Renal pelvis (tissue), 4 donors: Measurements from ENCODE around the gene OTOA. TPM values are rescaled to one million over a fixed set of nuclear protein-coding genes. Genes with fewer than 3 reads are reported as not detected.
"Not testable (repeated sequence)": the region's sequence is repeated elsewhere in the genome, so short reads cannot be mapped to it uniquely, and the experiment has no call there.

Source experiments
- DNase-seq: peaks from one replicate; pipeline ENCODE4 v3.0.0-alpha.2; 2013
- polyA plus RNA-seq, 3 donors: library from polyadenylated mRNA; unstranded; fragments of 120-200 nt; gene quantifications; one replicate each; pipeline ENCODE4 v1.2.1, GENCODE V29; 2013; ENCODE audit not compliant: insufficient read length in 3 of 3

OTOA gene
- polyA plus RNA-seq, 3 donors: 0.09 to 0.21 (median 0.14) TPM

- no peak for DNase-seq
Observed at GRCh38 chr16:21720533-21720932, 56.8 kb downstream of the OTOA start.

- DNase-seq: no peak
Observed at GRCh38 chr16:21722771-21723455, 59.1 kb downstream of the OTOA start.

- no peak for DNase-seq
Observed at GRCh38 chr16:21723532-21723931, 59.8 kb downstream of the OTOA start.

GRCh38 chr16:21727344-21727743, 63.6 kb downstream of the OTOA start:
- DNase-seq: no peak

GRCh38 chr16:21731233-21731632, 67.5 kb downstream of the OTOA start:
- not testable (repeated sequence) for DNase-seq

- DNase-seq: not testable (repeated sequence)
Observed at GRCh38 chr16:21740637-21741036, 76.9 kb downstream of the OTOA start.

- DNase-seq: not testable (repeated sequence)
Observed at GRCh38 chr16:21756192-21757079, 92.7 kb downstream of the OTOA start.

- not testable (repeated sequence) for DNase-seq
Observed at GRCh38 chr16:21757080-21757671, 93.4 kb downstream of the OTOA start.

GRCh38 chr16:21768280-21768679, 104.5 kb downstream of the OTOA start:
- not testable (repeated sequence) for DNase-seq

GRCh38 chr16:21768810-21769209, 105.0 kb downstream of the OTOA start:
- not testable (repeated sequence) for DNase-seq

GRCh38 chr16:21769284-21769683, 105.5 kb downstream of the OTOA start:
- DNase-seq: not testable (repeated sequence)

- DNase-seq: not testable (repeated sequence)
Observed at GRCh38 chr16:21770584-21770983, 106.8 kb downstream of the OTOA start.

- DNase-seq: not testable (repeated sequence)
Observed at GRCh38 chr16:21772547-21773206, 108.9 kb downstream of the OTOA start.

GRCh38 chr16:21773207-21773553, 109.4 kb downstream of the OTOA start:
- DNase-seq: not testable (repeated sequence)

GRCh38 chr16:21780525-21780924, 116.8 kb downstream of the OTOA start:
- not testable (repeated sequence) for DNase-seq

- DNase-seq: not testable (repeated sequence)
Observed at GRCh38 chr16:21790506-21790905, 126.7 kb downstream of the OTOA start.

- not testable (repeated sequence) for DNase-seq
Observed at GRCh38 chr16:21793310-21793709, 129.5 kb downstream of the OTOA start.

- not testable (repeated sequence) for DNase-seq
Observed at GRCh38 chr16:21798601-21799000, 134.8 kb downstream of the OTOA start.

- not testable (repeated sequence) for DNase-seq
Observed at GRCh38 chr16:21801538-21802374, 138.0 kb downstream of the OTOA start.

- not testable (repeated sequence) for DNase-seq
Observed at GRCh38 chr16:21802375-21802663, 138.6 kb downstream of the OTOA start.
